IPS-20b (cell line): ENCODE results near the gene ORC5.

Source experiments
- H3K27ac ChIP-seq: one replicate; pipeline ENCODE4 v1.5.1; 2013; ENCODE audit warnings: low read length
- H3K27me3 ChIP-seq: 2 replicates; pipeline ENCODE4 v1.6.1; 2013; ENCODE audit warnings: mild to moderate bottlenecking, low read length, inconsistent platforms; ENCODE audit not compliant: insufficient read depth
- H3K36me3 ChIP-seq: 2 replicates; pipeline ENCODE4 v1.6.1; 2013; ENCODE audit warnings: low read depth, mild to moderate bottlenecking, inconsistent platforms, low read length, moderate library complexity; ENCODE audit not compliant: insufficient read depth
- H3K4me1 ChIP-seq: 2 replicates; pipeline ENCODE4 v1.6.1; 2013; ENCODE audit warnings: mild to moderate bottlenecking, control low read depth, inconsistent platforms, low read length, moderate library complexity; ENCODE audit not compliant: insufficient read depth
- H3K4me3 ChIP-seq: 2 replicates; pipeline ENCODE4 v1.5.1; 2013; ENCODE audit warnings: mild to moderate bottlenecking, low read length, inconsistent platforms
- H3K9ac ChIP-seq: 2 replicates; pipeline ENCODE4 v1.6.1; 2013; ENCODE audit warnings: low read depth, mild to moderate bottlenecking, inconsistent platforms, low read length, moderate library complexity
- H3K9me3 ChIP-seq: 2 replicates; pipeline ENCODE4 v1.6.1; 2013; ENCODE audit warnings: mild to moderate bottlenecking, low read depth, low read length, inconsistent platforms; ENCODE audit not compliant: insufficient read depth

Gene ORC5

GRCh38 chr7:104149822-104150221 is 58.0 kb downstream of the ORC5 start:
- H3K36me3 ChIP-seq = peaks cover 6% of the 10 kb centered on the region; the same call in 1 of the 2 replicates
- no peak overlapping the region for H3K4me3 ChIP-seq
- no peaks in the 10 kb centered on the region for H3K27me3 ChIP-seq
- no peak overlapping the region for H3K9ac ChIP-seq
- H3K9me3 ChIP-seq = no peaks in the 10 kb centered on the region
- H3K4me1 ChIP-seq = no peaks in the 10 kb centered on the region
- H3K27ac ChIP-seq = no peak overlapping the region

GRCh38 chr7:104142147-104142546 is 65.7 kb downstream of the ORC5 start:
- Histone ChIP-seq H3K27me3 (no peaks in the 10 kb centered on the region), H3K27ac (no peak overlapping the region), H3K9me3 (no peaks in the 10 kb centered on the region), H3K4me1 (no peaks in the 10 kb centered on the region), H3K36me3 (no peaks in the 10 kb centered on the region; the same call in 1 of the 2 replicates), H3K9ac (no peak overlapping the region), H3K4me3 (no peak overlapping the region)

- H3K36me3 ChIP-seq = peaks cover 25% of the 10 kb centered on the region
- H3K4me3 ChIP-seq = no peak overlapping the region
- no peaks in the 10 kb centered on the region for H3K9me3 ChIP-seq
- no peaks in the 10 kb centered on the region for H3K27me3 ChIP-seq
- H3K27ac ChIP-seq = no peak overlapping the region
- no peak overlapping the region for H3K9ac ChIP-seq
- no peaks in the 10 kb centered on the region for H3K4me1 ChIP-seq
These were observed 69.8 kb downstream of the ORC5 start for GRCh38 chr7:104137971-104138370.

- Histone ChIP-seq H3K27me3 (no peaks in the 10 kb centered on the region), H3K4me3 (no peak overlapping the region), H3K36me3 (peaks cover 30% of the 10 kb centered on the region), H3K4me1 (no peaks in the 10 kb centered on the region), H3K9me3 (no peaks in the 10 kb centered on the region), H3K27ac (no peak overlapping the region), H3K9ac (no peak overlapping the region)
These were observed 70.3 kb downstream of the ORC5 start for GRCh38 chr7:104137511-104137910.

GRCh38 chr7:104136981-104137380 is 70.8 kb downstream of the ORC5 start:
- Histone ChIP-seq H3K27me3 (no peaks in the 10 kb centered on the region), H3K9me3 (no peaks in the 10 kb centered on the region), H3K4me1 (no peaks in the 10 kb centered on the region), H3K36me3 (peaks cover 32% of the 10 kb centered on the region), H3K27ac (no peak overlapping the region), H3K9ac (no peak overlapping the region), H3K4me3 (no peak overlapping the region)

- peaks cover 32% of the 10 kb centered on the region for H3K36me3 ChIP-seq
These were observed 71.3 kb downstream of the ORC5 start for GRCh38 chr7:104136561-104136960.

GRCh38 chr7:104135760-104136558 is 71.9 kb downstream of the ORC5 start:
- Histone ChIP-seq H3K36me3 (peaks cover 34% of the 10 kb centered on the region), H3K27me3 (no peaks in the 10 kb centered on the region), H3K27ac (no peak overlapping the region), H3K9ac (no peak overlapping the region), H3K4me3 (no peak overlapping the region), H3K9me3 (no peaks in the 10 kb centered on the region), H3K4me1 (no peaks in the 10 kb centered on the region)

More at GRCh38 chr7:104136561-104136960, 71.3 kb downstream of the ORC5 start:
- Histone ChIP-seq H3K4me1 (no peaks in the 10 kb centered on the region), H3K9ac (no peak overlapping the region), H3K4me3 (no peak overlapping the region), H3K27me3 (no peaks in the 10 kb centered on the region), H3K27ac (no peak overlapping the region), H3K9me3 (no peaks in the 10 kb centered on the region)

GRCh38 chr7:104133238-104133637 is 74.6 kb downstream of the ORC5 start:
- Histone ChIP-seq H3K4me1 (no peaks in the 10 kb centered on the region), H3K36me3 (peaks cover 43% of the 10 kb centered on the region), H3K27ac (no peak overlapping the region), H3K27me3 (no peaks in the 10 kb centered on the region), H3K9me3 (no peaks in the 10 kb centered on the region), H3K4me3 (no peak overlapping the region), H3K9ac (no peak overlapping the region)

GRCh38 chr7:104130726-104131125 is 77.1 kb downstream of the ORC5 start:
- Histone ChIP-seq H3K9me3 (no peaks in the 10 kb centered on the region), H3K36me3 (peaks cover 48% of the 10 kb centered on the region), H3K27ac (no peak overlapping the region), H3K4me3 (no peak overlapping the region), H3K4me1 (no peaks in the 10 kb centered on the region; the same call in 1 of the 2 replicates), H3K9ac (no peak overlapping the region), H3K27me3 (no peaks in the 10 kb centered on the region)

GRCh38 chr7:104127204-104127603 is 80.6 kb downstream of the ORC5 start:
- Histone ChIP-seq H3K9ac (no peak overlapping the region), H3K36me3 (peaks cover 31% of the 10 kb centered on the region), H3K4me3 (no peak overlapping the region), H3K27me3 (no peaks in the 10 kb centered on the region), H3K9me3 (no peaks in the 10 kb centered on the region), H3K27ac (no peak overlapping the region), H3K4me1 (no peaks in the 10 kb centered on the region; the same call in 1 of the 2 replicates)

GRCh38 chr7:104126411-104126841 is 81.4 kb downstream of the ORC5 start:
- Histone ChIP-seq H3K4me1 (no peaks in the 10 kb centered on the region; the same call in 1 of the 2 replicates), H3K4me3 (no peak overlapping the region), H3K36me3 (peaks cover 31% of the 10 kb centered on the region), H3K27ac (no peak overlapping the region), H3K9me3 (no peaks in the 10 kb centered on the region), H3K27me3 (no peaks in the 10 kb centered on the region), H3K9ac (no peak overlapping the region)

GRCh38 chr7:104124893-104125477 is 82.8 kb downstream of the ORC5 start:
- H3K36me3 ChIP-seq = peaks cover 24% of the 10 kb centered on the region
- no peak overlapping the region for H3K4me3 ChIP-seq
- no peak overlapping the region for H3K9ac ChIP-seq
- H3K9me3 ChIP-seq = no peaks in the 10 kb centered on the region
- H3K27me3 ChIP-seq = no peaks in the 10 kb centered on the region
- H3K4me1 ChIP-seq = no peaks in the 10 kb centered on the region; the same call in 1 of the 2 replicates
- H3K27ac ChIP-seq = no peak overlapping the region
